MM.1S (cell line): ENCODE results near the gene ANKMY1.

Source experiments
- DNase-seq: peaks from one replicate; pipeline ENCODE4 v3.0.0-alpha.2; 2015
- H2AFZ ChIP-seq: fragments of 300-600 bp; sonication (generic); 2 replicates; pipeline ENCODE4 v1.6.0; 2016; ENCODE audit warnings: antibody characterized with exemption, low read length
- H3F3A ChIP-seq: fragments of 300-600 bp; sonication (generic); 2 replicates; pipeline ENCODE4 v1.6.1; 2016; ENCODE audit warnings: mild to moderate bottlenecking, antibody characterized with exemption, low read length, moderate library complexity, mixed read lengths; ENCODE audit not compliant: insufficient read depth
- H3K27ac ChIP-seq: fragments of 300-600 bp; sonication (generic); 2 replicates; pipeline ENCODE4 v1.5.1; 2016; ENCODE audit warnings: mild to moderate bottlenecking, low read length
- H3K27me3 ChIP-seq: fragments of 300-600 bp; sonication (generic); replicated peaks from 2 replicates; pipeline ENCODE4 v1.6.0; 2016; ENCODE audit warnings: low read length; ENCODE audit not compliant: insufficient read depth
- H3K36me3 ChIP-seq: fragments of 300-600 bp; sonication (generic); replicated peaks from 2 replicates; pipeline ENCODE4 v1.6.1; 2016; ENCODE audit warnings: mild to moderate bottlenecking, low read length, mixed read lengths; ENCODE audit not compliant: insufficient read depth
- H3K4me1 ChIP-seq: fragments of 300-600 bp; sonication (generic); 2 replicates; pipeline ENCODE4 v1.6.1; 2016; ENCODE audit warnings: low read length, mixed read lengths
- H3K4me2 ChIP-seq: fragments of 300-600 bp; sonication (generic); 2 replicates; pipeline ENCODE4 v1.6.0; 2016; ENCODE audit warnings: low read depth, low read length
- H3K4me3 ChIP-seq: fragments of 300-600 bp; sonication (generic); 2 replicates; pipeline ENCODE4 v1.5.1; 2016; ENCODE audit warnings: low read length, mixed read lengths
- H3K79me2 ChIP-seq: fragments of 300-600 bp; sonication (generic); 2 replicates; pipeline ENCODE4 v1.6.1; 2016; ENCODE audit warnings: mixed run types, low read length, mixed read lengths
- H3K9ac ChIP-seq: fragments of 300-600 bp; sonication (generic); 2 replicates; pipeline ENCODE4 v1.6.1; 2016; ENCODE audit warnings: low read length, mixed read lengths
- H3K9me2 ChIP-seq: fragments of 300-600 bp; sonication (generic); replicated peaks from 2 replicates; pipeline ENCODE4 v1.6.1; 2016; ENCODE audit warnings: mild to moderate bottlenecking, low read length, mixed read lengths; ENCODE audit not compliant: insufficient read depth
- H3K9me3 ChIP-seq: fragments of 300-600 bp; sonication (generic); replicated peaks from 2 replicates; pipeline ENCODE4 v1.6.1; 2016; ENCODE audit warnings: mild to moderate bottlenecking, low read length, mixed read lengths; ENCODE audit not compliant: insufficient read depth
- H4K20me1 ChIP-seq: fragments of 300-600 bp; sonication (generic); 2 replicates; pipeline ENCODE4 v1.6.1; 2016; ENCODE audit warnings: mild to moderate bottlenecking, low read length, moderate library complexity, mixed read lengths; ENCODE audit not compliant: insufficient read depth
- EZH2 ChIP-seq: fragments of 300-600 bp; sonication (generic); optimal IDR thresholded peaks from 2 replicates; pipeline ENCODE3; 2017; ENCODE audit warnings: low read depth, mild to moderate bottlenecking, antibody characterized with exemption, low read length, mixed read lengths
- EZH2phosphoT487 ChIP-seq: fragments of 300-600 bp; sonication (generic); IDR thresholded peaks from 2 replicates; pipeline ENCODE4 v1.6.1; 2018; ENCODE audit warnings: antibody characterized with exemption, low read length
- TF ChIP-seq, protein P1 (sequence below): fragments of 300-600 bp; sonication (generic); IDR thresholded peaks from 2 replicates; pipeline ENCODE4 v1.5.1; 2016; ENCODE audit warnings: antibody characterized with exemption, low read length, mixed read lengths

Gene ANKMY1

DNA sequence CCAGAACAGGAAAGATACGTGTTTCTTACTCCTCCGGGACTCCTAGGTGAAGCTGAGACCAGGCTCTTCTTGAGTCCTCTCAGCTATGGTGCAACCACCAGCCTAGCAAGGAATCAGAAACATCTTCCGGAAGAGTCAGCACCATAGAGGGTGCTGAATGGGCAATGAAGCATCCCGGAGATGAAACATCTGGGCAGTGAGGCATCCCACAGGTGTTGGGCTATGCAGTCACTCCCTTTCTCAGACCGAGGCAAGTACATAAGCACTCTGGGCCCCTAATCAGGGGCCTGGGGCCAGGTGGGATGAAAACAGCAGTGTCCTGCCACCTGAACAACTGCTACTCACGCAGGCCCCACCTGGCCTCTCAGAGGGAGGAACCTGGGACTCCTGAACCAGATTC lies 27.3 kb upstream of the ANKMY1 start:
- H3K27me3 ChIP-seq = no peaks in the 10 kb centered on the region
- no peaks in the 10 kb centered on the region for H4K20me1 ChIP-seq
- no peaks in the 10 kb centered on the region for H3K9me3 ChIP-seq
- no peaks in the 10 kb centered on the region for H3K9me2 ChIP-seq
- peak overlapping the region; percentile 98 for H3K27ac ChIP-seq
- no peak overlapping the region for H2AFZ ChIP-seq
- H3K4me1 ChIP-seq = peaks cover 42% of the 10 kb centered on the region
- peaks cover 41% of the 10 kb centered on the region for H3F3A ChIP-seq
- peak; percentile 82 for DNase-seq
- no peaks in the 10 kb centered on the region; the same call in 1 of the 2 replicates for H3K36me3 ChIP-seq
- peaks cover 70% of the 10 kb centered on the region for H3K79me2 ChIP-seq
- H3K4me3 ChIP-seq = peak overlapping the region; percentile 89
- H3K4me2 ChIP-seq = peak overlapping the region; percentile 74
- peak overlapping the region; percentile 98 for H3K9ac ChIP-seq
- TF ChIP-seq EZH2 = no peak
- TF ChIP-seq EZH2phosphoT487 = no peak
- TF ChIP-seq, protein P1, sequence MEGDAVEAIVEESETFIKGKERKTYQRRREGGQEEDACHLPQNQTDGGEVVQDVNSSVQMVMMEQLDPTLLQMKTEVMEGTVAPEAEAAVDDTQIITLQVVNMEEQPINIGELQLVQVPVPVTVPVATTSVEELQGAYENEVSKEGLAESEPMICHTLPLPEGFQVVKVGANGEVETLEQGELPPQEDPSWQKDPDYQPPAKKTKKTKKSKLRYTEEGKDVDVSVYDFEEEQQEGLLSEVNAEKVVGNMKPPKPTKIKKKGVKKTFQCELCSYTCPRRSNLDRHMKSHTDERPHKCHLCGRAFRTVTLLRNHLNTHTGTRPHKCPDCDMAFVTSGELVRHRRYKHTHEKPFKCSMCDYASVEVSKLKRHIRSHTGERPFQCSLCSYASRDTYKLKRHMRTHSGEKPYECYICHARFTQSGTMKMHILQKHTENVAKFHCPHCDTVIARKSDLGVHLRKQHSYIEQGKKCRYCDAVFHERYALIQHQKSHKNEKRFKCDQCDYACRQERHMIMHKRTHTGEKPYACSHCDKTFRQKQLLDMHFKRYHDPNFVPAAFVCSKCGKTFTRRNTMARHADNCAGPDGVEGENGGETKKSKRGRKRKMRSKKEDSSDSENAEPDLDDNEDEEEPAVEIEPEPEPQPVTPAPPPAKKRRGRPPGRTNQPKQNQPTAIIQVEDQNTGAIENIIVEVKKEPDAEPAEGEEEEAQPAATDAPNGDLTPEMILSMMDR = no peak

DNA sequence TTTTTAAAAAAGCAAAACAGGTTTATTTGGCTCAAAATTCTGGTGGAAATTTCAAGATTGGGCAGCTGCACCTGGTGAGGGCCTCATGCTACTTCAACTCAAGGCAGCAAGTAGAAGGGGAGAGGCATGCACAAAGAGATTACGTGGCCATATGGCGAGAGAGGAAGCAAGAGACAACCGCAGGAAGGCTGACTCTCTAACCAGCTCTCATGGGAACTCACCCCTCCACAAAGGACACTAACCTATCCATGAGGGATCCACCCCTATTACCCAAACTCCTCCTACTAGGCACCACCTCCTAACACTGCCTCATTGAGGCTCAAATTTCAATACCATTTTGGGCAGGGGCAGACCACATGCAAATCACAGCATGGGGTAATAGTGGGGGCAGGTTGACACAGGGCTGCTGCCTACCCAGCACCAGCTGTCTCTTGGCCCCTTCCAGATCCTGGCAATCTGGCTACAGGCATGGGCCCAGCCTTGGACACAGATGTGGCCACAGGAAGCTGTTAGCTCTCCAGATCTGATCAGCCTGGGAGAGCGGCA lies 26.8 kb upstream of the ANKMY1 start:
- Histone ChIP-seq H4K20me1 (no peaks in the 10 kb centered on the region), H3K36me3 (no peaks in the 10 kb centered on the region), H2AFZ (no peak overlapping the region), H3K4me2 (peak overlapping the region; percentile 74), H3K79me2 (peaks cover 66% of the 10 kb centered on the region), H3F3A (peaks cover 46% of the 10 kb centered on the region), H3K9ac (peak overlapping the region; percentile 98), H3K4me1 (peaks cover 47% of the 10 kb centered on the region), H3K9me2 (no peaks in the 10 kb centered on the region), H3K9me3 (no peaks in the 10 kb centered on the region), H3K27ac (peak overlapping the region; percentile 98), H3K4me3 (peak overlapping the region; percentile 89), H3K27me3 (no peaks in the 10 kb centered on the region)
- DNase-seq = peak; percentile 97
- TF ChIP-seq EZH2phosphoT487 (no peak), EZH2 (no peak)
- TF ChIP-seq, protein P1 = no peak

DNA sequence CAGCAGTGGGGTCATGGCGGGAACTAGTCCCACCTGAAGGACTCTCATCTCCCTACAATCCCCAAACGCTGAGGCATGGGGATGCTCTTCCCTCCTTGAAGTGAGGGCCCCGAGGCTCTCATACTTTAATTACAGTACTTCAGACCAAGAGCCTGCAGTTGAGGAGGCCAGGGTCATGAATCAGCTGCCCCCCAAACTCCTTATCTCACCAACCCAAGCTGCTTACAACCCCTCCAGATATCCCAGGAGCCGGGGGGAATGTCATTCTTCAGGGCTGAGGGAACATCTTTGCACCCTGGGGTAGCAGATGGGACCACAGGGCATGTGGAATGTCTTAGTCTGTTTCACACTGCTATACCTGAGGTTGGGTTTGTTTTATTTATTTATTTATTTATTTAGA lies 26.0 kb upstream of the ANKMY1 start:
- Histone ChIP-seq H3K9me2 (no peaks in the 10 kb centered on the region), H3K36me3 (no peaks in the 10 kb centered on the region), H4K20me1 (no peaks in the 10 kb centered on the region), H3K27me3 (no peaks in the 10 kb centered on the region), H3K4me2 (no peak overlapping the region), H3F3A (peaks cover 54% of the 10 kb centered on the region), H3K4me1 (peaks cover 55% of the 10 kb centered on the region), H3K9me3 (no peaks in the 10 kb centered on the region), H3K4me3 (no peak overlapping the region), H3K9ac (no peak overlapping the region), H3K27ac (peak overlapping the region; percentile 98; the same call in 1 of the 2 replicates), H2AFZ (no peak overlapping the region), H3K79me2 (peaks cover 58% of the 10 kb centered on the region)
- TF ChIP-seq EZH2phosphoT487 (no peak), EZH2 (no peak)
- TF ChIP-seq, protein P1 = no peak
- no peak for DNase-seq
